Renal cortical epithelial cell (primary cell): ENCODE data around the gene ENO1. TPM values are rescaled to one million over a fixed set of nuclear protein-coding genes. Genes with fewer than 3 reads are reported as not detected.
"Not testable (repeated sequence)": the region's sequence is repeated elsewhere in the genome, so short reads cannot be mapped to it uniquely, and the experiment has no call there.

ENCODE experiments used
- DNase-seq: peaks from one replicate; pipeline ENCODE4 v3.0.0-alpha.2; 2011; ENCODE audit warnings: low read depth
- total RNA-seq: library from RNA; depleted of rRNA; stranded (reverse); fragments of >200 nt; gene quantifications from 2 replicates; pipeline ENCODE4 v1.2.3, GENCODE V29; 2014

The ENO1 gene
- total RNA-seq, 1 donor from 2014 or later: 2,797 TPM

- no peak for DNase-seq
These were observed 33.1 kb downstream of the ENO1 start for GRCh38 chr1:8845104-8846097.

- no peak for DNase-seq
These were observed 33.9 kb downstream of the ENO1 start for GRCh38 chr1:8844501-8845006.

- no peak for DNase-seq
These were observed 37.1 kb downstream of the ENO1 start for GRCh38 chr1:8841395-8841794.

- no peak for DNase-seq
These were observed 38.5 kb downstream of the ENO1 start for GRCh38 chr1:8839990-8840389.

- no peak for DNase-seq
These were observed 42.4 kb downstream of the ENO1 start for GRCh38 chr1:8835941-8836643.

GRCh38 chr1:8831340-8831739 is 47.1 kb downstream of the ENO1 start:
- DNase-seq: no peak

- DNase-seq: not testable (repeated sequence)
These were observed 47.8 kb downstream of the ENO1 start for GRCh38 chr1:8830732-8831131.

- DNase-seq: peak; percentile 42
These were observed 52.5 kb downstream of the ENO1 start for GRCh38 chr1:8825985-8826481.

- no peak for DNase-seq
These were observed 55.2 kb downstream of the ENO1 start for GRCh38 chr1:8823295-8823664.

GRCh38 chr1:8822373-8823294 is 55.9 kb downstream of the ENO1 start:
- DNase-seq: peak; percentile 92

- no peak for DNase-seq
These were observed 57.4 kb downstream of the ENO1 start for GRCh38 chr1:8821084-8821483.

GRCh38 chr1:8818789-8819188 is 59.7 kb downstream of the ENO1 start:
- not testable (repeated sequence) for DNase-seq

GRCh38 chr1:8818325-8818775 is 60.1 kb downstream of the ENO1 start:
- peak; percentile 83 for DNase-seq

- DNase-seq: peak; percentile 67
These were observed 60.8 kb downstream of the ENO1 start, which contains the start of gene RERE for GRCh38 chr1:8817412-8818324. Gene RERE, minus strand, starts transcription at chr1:8817640.

- DNase-seq: peak; percentile 41
These were observed 61.6 kb downstream of the ENO1 start for GRCh38 chr1:8816831-8817411.

- peak; percentile 62 for DNase-seq
These were observed 62.2 kb downstream of the ENO1 start for GRCh38 chr1:8816264-8816663.

GRCh38 chr1:8815582-8816151 is 62.8 kb downstream of the ENO1 start:
- peak; percentile 31 for DNase-seq

- peak; percentile 73 for DNase-seq
These were observed 63.6 kb downstream of the ENO1 start for GRCh38 chr1:8814865-8815264.

GRCh38 chr1:8813991-8814390 is 64.5 kb downstream of the ENO1 start:
- peak; percentile 43 for DNase-seq
